ENCODE data around the gene MGAT4A. TPM values are rescaled to one million over a fixed set of nuclear protein-coding genes. Genes with fewer than 3 reads are reported as not detected.

Gene MGAT4A
- total and polyA plus RNA-seq, 9 of the 15 experiments (the other 6 are each of a cell fraction or from before 2014, with no cell fraction given), result 0.03 to 0.53 (median 0.18) TPM; not detected in 2

DNA sequence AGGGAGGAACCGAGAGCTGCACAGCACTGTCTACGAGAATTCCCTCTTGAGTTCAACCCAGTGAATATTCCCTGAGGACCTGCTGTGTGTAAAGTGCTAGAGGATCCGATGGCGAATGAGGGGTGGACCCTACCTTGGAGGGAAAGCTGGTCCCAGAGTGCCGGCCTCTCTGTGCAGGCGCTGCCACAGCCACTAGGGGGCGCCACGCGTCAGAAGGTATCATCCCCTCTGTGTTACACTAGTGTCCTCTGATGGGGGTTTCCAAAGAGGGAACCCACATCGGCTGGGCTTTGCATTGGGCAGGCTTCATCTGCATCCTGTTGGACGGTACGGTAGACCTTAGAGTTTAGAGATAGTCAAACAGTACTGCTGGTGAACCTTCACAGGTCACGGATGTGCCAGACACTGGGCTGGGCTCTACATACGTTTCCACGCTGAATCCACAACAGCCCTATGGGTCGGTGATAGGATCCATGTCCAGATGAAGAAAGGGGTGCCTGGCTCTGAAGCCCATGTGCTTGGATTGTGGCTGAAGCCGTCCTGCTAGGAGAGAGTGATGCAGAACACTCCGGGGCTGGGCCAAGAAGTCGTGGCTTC, 161.6 kb downstream of the MGAT4A start (continued):
- TF ChIP-seq, protein P1, sequence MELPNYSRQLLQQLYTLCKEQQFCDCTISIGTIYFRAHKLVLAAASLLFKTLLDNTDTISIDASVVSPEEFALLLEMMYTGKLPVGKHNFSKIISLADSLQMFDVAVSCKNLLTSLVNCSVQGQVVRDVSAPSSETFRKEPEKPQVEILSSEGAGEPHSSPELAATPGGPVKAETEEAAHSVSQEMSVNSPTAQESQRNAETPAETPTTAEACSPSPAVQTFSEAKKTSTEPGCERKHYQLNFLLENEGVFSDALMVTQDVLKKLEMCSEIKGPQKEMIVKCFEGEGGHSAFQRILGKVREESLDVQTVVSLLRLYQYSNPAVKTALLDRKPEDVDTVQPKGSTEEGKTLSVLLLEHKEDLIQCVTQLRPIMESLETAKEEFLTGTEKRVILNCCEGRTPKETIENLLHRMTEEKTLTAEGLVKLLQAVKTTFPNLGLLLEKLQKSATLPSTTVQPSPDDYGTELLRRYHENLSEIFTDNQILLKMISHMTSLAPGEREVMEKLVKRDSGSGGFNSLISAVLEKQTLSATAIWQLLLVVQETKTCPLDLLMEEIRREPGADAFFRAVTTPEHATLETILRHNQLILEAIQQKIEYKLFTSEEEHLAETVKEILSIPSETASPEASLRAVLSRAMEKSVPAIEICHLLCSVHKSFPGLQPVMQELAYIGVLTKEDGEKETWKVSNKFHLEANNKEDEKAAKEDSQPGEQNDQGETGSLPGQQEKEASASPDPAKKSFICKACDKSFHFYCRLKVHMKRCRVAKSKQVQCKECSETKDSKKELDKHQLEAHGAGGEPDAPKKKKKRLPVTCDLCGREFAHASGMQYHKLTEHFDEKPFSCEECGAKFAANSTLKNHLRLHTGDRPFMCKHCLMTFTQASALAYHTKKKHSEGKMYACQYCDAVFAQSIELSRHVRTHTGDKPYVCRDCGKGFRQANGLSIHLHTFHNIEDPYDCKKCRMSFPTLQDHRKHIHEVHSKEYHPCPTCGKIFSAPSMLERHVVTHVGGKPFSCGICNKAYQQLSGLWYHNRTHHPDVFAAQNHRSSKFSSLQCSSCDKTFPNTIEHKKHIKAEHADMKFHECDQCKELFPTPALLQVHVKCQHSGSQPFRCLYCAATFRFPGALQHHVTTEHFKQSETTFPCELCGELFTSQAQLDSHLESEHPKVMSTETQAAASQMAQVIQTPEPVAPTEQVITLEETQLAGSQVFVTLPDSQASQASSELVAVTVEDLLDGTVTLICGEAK (IDR thresholded peaks at IDR 0.05), result no peak
- TF ChIP-seq, protein P1 (CRISPR knock-in tag; IDR thresholded peaks at IDR 0.05), result no peak
- TF ChIP-seq, protein P2, sequence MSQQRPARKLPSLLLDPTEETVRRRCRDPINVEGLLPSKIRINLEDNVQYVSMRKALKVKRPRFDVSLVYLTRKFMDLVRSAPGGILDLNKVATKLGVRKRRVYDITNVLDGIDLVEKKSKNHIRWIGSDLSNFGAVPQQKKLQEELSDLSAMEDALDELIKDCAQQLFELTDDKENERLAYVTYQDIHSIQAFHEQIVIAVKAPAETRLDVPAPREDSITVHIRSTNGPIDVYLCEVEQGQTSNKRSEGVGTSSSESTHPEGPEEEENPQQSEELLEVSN (IDR thresholded peaks at IDR 0.05; ENCODE audit: borderline replicate concordance in 1 of 2, extremely low read depth in 1 of 2, insufficient read depth in 1 of 2, insufficient read length in 1 of 2, low read depth in 1 of 2, low read length in 1 of 2, poor library complexity in 1 of 2, severe bottlenecking in 1 of 2), result no peak
- TF ChIP-seq, protein P3, sequence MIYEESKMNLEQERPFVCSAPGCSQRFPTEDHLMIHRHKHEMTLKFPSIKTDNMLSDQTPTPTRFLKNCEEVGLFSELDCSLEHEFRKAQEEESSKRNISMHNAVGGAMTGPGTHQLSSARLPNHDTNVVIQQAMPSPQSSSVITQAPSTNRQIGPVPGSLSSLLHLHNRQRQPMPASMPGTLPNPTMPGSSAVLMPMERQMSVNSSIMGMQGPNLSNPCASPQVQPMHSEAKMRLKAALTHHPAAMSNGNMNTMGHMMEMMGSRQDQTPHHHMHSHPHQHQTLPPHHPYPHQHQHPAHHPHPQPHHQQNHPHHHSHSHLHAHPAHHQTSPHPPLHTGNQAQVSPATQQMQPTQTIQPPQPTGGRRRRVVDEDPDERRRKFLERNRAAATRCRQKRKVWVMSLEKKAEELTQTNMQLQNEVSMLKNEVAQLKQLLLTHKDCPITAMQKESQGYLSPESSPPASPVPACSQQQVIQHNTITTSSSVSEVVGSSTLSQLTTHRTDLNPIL (CRISPR knock-in tag; IDR thresholded peaks at IDR 0.05), result no peak
- TF ChIP-seq ZNF764 (CRISPR knock-in tag; IDR thresholded peaks at IDR 0.05; ENCODE audit: low read depth) (no peak), RB1 (IDR thresholded peaks at IDR 0.05; ENCODE audit: low read depth) (0 out of 2 replicates have a peak, but pooled peaks have one; percentile 17), GATA2 (CRISPR knock-in tag; IDR thresholded peaks at IDR 0.05) (no peak), ARID1B (IDR thresholded peaks at IDR 0.05) (no peak), U2AF2 (optimal IDR thresholded peaks at IDR 0.05; ENCODE audit: low read depth, low read length) (no peak), SIN3B (IDR thresholded peaks at IDR 0.05; ENCODE audit: low read depth) (no peak)
- TF ChIP-seq, protein P4, sequence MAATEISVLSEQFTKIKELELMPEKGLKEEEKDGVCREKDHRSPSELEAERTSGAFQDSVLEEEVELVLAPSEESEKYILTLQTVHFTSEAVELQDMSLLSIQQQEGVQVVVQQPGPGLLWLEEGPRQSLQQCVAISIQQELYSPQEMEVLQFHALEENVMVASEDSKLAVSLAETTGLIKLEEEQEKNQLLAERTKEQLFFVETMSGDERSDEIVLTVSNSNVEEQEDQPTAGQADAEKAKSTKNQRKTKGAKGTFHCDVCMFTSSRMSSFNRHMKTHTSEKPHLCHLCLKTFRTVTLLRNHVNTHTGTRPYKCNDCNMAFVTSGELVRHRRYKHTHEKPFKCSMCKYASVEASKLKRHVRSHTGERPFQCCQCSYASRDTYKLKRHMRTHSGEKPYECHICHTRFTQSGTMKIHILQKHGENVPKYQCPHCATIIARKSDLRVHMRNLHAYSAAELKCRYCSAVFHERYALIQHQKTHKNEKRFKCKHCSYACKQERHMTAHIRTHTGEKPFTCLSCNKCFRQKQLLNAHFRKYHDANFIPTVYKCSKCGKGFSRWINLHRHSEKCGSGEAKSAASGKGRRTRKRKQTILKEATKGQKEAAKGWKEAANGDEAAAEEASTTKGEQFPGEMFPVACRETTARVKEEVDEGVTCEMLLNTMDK (IDR thresholded peaks at IDR 0.05; ENCODE audit: borderline replicate concordance, insufficient read depth, low read depth, low read length, poor library complexity, severe bottlenecking), result peak; percentile 88

Measured in K562 (cell line).